Inflammatory macrophage treated with lipopolysaccharide for 1 hour (primary cell): ENCODE results near the gene WDR5.
"Not testable (repeated sequence)": the region's sequence is repeated elsewhere in the genome, so short reads cannot be mapped to it uniquely, and the experiment has no call there.

Experiments used
- DNase-seq, 2 donors: peaks; one replicate each; pipeline ENCODE4 v3.0.0-alpha.2; 2020 to 2022

WDR5 gene

DNA sequence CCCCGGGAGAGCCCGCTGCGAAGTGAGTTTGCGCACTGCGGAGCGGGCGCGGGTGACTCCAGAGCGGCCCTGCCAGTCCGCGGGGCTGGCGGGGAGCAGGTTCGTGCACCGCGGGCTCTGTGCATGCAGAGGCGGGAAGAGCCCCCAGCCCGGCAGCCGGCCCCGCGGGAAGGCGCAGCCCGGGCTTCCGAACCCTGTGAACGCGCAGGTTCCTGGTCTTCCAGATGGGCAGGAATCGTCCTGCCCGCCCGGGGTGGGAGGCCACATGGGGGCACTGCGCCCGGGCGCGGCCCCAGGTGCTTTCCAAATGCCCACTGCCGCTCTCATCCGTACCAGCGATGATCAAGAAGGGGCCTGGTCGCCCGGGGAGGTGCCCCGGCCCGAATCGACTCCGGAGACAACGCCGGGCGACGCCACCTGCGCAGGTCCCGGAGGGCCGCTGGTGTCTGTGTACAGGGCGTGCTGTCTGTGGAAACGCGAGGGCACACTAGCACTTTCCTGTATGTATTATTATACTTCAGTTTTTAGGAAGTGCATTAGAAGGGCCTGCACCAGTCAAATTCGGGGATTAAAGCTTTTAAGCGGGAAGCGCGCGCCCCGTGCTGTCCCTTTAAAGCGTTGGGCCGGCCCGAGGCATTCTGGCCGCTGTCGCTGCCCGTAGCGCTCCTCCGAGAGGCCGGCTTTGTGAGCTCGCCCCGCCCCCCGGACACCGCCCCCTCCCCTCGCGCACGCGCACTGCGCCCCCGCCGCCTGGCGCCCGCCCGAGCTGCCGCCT lies at the start of gene WDR5:
TSS of gene WDR5 (plus strand) at position 740 of the 775 bp plus-strand sequence. CDS start 3,796 bp downstream, outside the sequence.
- DNase-seq: peak; percentile 82 to 96

- DNase-seq: no peak
Measured at GRCh38 chr9:134088063-134088725, 47.7 kb upstream of the WDR5 start.

DNA sequence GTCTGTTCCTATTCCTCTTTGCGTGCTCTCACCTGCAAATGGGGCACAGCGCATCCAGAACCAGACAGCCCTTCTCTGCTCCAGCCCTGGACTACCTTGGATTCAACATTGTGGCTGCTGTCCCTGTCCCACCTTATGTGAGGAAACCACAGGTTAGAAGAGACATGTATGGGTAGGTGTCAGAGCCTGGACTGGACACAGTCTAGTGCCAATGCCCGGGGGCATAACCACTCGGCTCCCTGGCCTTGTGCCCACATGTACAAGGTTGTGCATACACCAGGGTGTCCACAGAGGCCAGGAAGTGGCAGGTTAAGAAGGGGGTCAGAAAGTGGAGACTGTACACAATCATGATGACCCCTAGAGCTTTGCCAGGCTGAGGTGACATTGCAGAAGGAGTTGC lies 45.9 kb upstream of the WDR5 start:
- DNase-seq: no peak

GRCh38 chr9:134099123-134099761 lies 36.6 kb upstream of the WDR5 start:
- DNase-seq: peak; percentile 49 to 93

DNA sequence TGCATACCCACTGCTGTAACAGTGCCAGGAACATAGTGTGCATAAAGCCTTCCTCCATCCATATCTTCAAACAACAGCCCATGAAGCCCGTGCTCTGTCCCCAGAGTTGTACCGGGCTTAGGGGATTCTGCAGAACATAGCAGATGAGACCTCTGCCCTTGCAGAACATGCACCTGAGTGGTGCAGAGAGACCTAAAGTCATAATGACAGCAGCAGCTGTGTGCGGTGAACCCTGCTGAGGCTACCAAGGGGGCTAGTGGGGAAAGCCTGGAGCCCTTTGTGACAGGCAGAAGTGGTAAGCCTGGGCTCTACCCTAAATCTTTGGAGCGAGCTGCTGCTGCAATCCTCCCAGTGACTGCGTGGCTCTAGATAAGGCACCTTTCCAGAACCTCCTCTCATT lies 35.8 kb upstream of the WDR5 start:
- no peak for DNase-seq

DNA sequence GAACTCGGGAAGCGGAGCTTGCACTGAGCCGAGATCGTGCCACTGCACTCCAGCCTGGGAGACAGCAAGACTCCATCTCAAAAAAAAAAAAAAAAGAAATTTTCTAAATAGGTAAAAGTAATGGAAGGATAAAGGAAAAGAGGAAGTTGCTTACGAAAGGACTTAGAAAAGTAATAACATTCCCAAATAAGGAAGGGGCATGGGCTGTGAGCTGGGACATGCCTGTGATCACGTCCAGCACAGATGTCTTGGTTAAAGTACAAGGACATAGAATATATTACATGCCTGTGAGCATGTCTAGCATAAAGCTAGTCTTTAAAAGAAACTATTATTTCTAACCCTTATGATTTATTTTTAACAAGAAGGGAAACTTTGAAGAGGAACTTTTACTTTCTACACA lies 34.7 kb upstream of the WDR5 start:
- DNase-seq: not testable (repeated sequence)

DNA sequence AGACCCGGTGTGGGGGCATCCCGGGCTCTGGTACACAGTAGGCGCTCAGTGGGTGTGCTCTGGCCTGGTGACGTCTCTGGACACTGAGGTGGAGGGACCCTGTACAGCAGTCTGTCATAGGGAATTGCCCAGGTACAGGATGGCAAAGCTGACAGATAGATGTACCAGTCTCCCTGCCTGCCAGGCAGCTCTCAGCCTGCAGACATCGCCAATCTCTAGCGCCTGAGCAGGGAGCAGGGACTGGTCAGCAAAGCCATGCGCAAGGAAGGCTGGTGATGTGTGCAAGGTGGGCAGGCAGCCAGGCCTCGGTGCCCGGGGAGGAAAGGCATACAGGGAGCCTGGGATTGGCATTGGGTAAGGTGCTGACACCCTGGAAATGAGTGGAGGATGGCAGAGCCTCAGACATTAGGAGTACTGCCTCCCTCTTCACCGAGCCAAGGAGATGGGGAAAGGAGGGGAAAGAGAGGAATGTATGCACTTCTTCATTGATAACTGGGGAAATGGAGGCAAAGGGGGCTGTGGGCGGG lies 34.2 kb upstream of the WDR5 start:
- no peak for DNase-seq

GRCh38 chr9:134103391-134103998 lies 32.4 kb upstream of the WDR5 start:
- DNase-seq: no peak

- DNase-seq: no peak
Measured at GRCh38 chr9:134111064-134111463, 24.8 kb upstream of the WDR5 start.

GRCh38 chr9:134112561-134112960 lies 23.3 kb upstream of the WDR5 start:
- no peak for DNase-seq

GRCh38 chr9:134118972-134119371 lies 16.9 kb upstream of the WDR5 start:
- DNase-seq: not testable (repeated sequence)

GRCh38 chr9:134123764-134124128 lies 12.1 kb upstream of the WDR5 start:
- DNase-seq: peak in 1 of 2 donors; percentile 41

- no peak for DNase-seq
Measured at GRCh38 chr9:134125413-134126095, 10.3 kb upstream of the WDR5 start.

- DNase-seq: no peak
Measured at GRCh38 chr9:134126373-134126772, 9.5 kb upstream of the WDR5 start.

- no peak for DNase-seq
Measured at GRCh38 chr9:134127065-134127580, 8.8 kb upstream of the WDR5 start.

DNA sequence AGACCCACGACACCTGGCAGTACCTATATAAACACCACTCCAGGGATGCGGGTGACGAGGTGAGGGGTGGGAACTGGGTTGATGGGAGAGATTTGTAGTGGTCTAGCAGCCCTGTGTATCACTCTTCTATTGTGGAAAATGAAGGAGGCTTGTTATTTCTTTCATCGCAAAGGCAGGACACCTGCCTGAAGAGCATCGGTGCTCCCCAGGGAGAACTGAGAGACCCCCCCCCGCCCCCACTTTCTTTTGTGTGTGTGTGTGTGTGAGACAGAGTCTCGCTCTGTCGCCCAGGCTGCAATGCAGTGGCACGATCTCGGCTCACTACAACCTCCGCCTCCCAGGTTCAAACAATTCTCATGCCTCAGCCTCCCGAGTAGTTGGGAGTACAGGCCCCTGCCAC lies 8.3 kb upstream of the WDR5 start:
- DNase-seq: no peak

DNA sequence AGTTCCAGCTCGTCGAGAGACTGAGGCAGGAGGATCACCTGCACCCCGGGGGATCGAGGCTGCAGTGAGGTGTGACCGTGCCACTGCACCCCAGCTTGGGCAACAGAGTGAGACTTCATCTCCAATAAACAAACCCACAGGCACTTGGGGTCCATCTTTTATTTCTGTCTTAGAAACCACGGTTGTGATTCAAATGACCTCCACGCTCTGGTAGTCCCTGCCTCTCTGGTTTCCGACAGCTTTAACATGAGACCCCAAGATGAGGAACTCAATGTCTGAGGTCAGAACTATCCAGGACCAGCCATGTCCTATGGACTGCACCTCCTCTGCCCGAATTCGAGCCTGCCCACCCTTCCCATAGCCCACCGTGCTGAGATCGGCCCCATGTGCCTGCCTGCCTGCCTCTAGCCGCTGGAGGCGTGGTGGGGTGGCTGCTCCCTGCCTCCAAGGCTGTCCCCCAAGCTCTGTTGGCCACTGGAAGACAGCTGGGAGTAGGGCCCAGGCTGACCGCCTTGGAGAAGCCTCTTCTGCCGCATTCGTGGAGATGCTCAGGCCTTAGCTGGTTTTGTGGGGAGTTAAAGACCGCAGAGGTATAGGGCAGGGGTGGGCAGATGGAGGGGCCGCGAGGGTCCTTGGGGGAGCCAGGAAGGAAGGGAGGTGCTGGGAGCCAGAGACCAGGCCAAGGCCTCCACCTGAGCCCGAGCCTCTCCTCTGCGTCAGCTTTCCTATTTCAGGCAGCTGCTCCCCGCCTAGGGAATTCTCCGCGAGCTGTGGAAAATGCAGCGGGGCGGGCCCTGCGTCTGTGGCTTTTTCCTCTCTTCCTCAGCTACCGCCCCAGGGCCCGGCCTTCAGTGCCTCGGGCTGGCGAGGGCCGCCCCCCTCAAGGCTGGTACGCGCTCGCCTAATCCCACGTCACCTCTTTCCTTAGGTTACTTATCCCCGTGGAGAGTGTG lies 6.9 kb upstream of the WDR5 start:
- DNase-seq: no peak

- no peak for DNase-seq
Measured at GRCh38 chr9:134130503-134131375, 5.1 kb upstream of the WDR5 start.

DNA sequence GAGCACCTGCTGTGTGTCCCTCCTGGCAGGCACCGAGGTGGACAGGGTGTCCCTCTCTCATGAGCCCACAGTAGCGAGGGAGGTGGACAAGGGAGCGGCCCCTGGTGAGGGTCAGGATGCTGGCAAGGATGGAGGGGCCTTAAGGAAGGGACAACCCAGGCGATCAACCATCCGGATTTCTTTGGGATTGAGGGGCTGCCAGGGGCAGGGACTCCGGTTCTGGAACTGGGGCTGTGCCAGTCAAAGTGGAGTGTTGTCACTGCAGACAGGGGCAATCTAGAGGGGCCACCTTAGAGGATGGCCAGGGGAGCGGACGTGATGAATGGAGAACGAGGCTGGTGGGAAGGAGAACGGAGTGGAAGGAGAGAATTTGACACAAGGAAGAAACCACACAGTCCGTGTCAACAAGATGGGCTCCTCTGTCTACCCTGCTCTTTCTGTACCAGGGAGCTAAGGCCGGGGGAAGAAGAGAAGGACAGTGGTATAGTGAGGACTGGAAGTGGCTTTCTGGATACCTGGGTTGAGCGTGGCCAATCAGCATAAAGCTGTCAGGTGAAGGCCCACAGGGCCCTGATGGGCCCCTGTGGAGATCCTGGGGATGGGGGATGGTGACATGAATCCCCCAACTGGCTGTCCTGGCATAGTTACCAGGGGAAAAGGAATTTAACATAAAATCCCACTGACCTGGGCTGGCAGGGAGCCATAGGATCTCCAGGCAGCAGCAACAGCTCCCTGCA lies 4.2 kb upstream of the WDR5 start:
- no peak for DNase-seq
